HepG2 (cell line): ENCODE measurements around the gene SPACA9. TPM values are rescaled to one million over a fixed set of nuclear protein-coding genes. Genes with fewer than 3 reads are reported as not detected.

Experiments used
- AGO1 ChIP-seq: fragments of 200-400 bp; formaldehyde crosslinking; IDR thresholded peaks from 2 replicates; pipeline ENCODE4 v1.6.1; 2017; ENCODE audit warnings: mild to moderate bottlenecking, low read depth, low read length, moderate library complexity; ENCODE audit not compliant: poor library complexity, severe bottlenecking
- CSRNP2 ChIP-seq: sonication (generic); formaldehyde crosslinking; conservative IDR thresholded peaks from 2 replicates; pipeline ENCODE4 v1.8.0; 2022; ENCODE audit warnings: low read depth, missing genetic modification reagents
- NR2F2 ChIP-seq: IDR thresholded peaks from 2 replicates; pipeline ENCODE4 v1.6.1; 2012; ENCODE audit warnings: low read depth, inconsistent platforms, borderline replicate concordance
- PRPF4 ChIP-seq: fragments of 200-400 bp; formaldehyde crosslinking; IDR thresholded peaks from 2 replicates; pipeline ENCODE4 v1.6.1; 2016; ENCODE audit warnings: low read length, low read depth; ENCODE audit not compliant: poor library complexity, severe bottlenecking
- SNAPC4 ChIP-seq: sonication (generic); formaldehyde crosslinking; IDR thresholded peaks from 2 replicates; pipeline ENCODE4 v1.4.0; 2020; ENCODE audit warnings: mild to moderate bottlenecking, missing genetic modification reagents
- ZBTB37 ChIP-seq: sonication (generic); formaldehyde crosslinking; IDR thresholded peaks from 2 replicates; pipeline ENCODE4 v1.4.0; 2020; ENCODE audit warnings: mild to moderate bottlenecking, missing genetic modification reagents
- ZBTB38 ChIP-seq: sonication (generic); formaldehyde crosslinking; IDR thresholded peaks from 2 replicates; pipeline ENCODE4 v1.5.1; 2020; ENCODE audit warnings: mild to moderate bottlenecking, missing genetic modification reagents
- ZNF350 ChIP-seq: sonication (generic); formaldehyde crosslinking; IDR thresholded peaks from 2 replicates; pipeline ENCODE4 v1.4.0; 2020; ENCODE audit warnings: mild to moderate bottlenecking, low read depth, missing genetic modification reagents, borderline replicate concordance
- ZNF781 ChIP-seq: sonication (generic); formaldehyde crosslinking; IDR thresholded peaks from 2 replicates; pipeline ENCODE4 v1.5.1; 2020; ENCODE audit warnings: borderline replicate concordance, mild to moderate bottlenecking, missing genetic modification reagents; ENCODE audit errors: not compliant biosample characterization
- ZNF784 ChIP-seq: sonication (generic); formaldehyde crosslinking; IDR thresholded peaks from 2 replicates; pipeline ENCODE4 v1.5.1; 2020; ENCODE audit warnings: missing genetic modification reagents, mild to moderate bottlenecking, borderline replicate concordance
- polyA plus RNA-seq, 8 experiments: library from polyadenylated mRNA; depleted of rRNA in 3 of 8; stranded (reverse) in 7 of 8; unstranded in 1 of 8; fragments of >200 nt; fragmentation: Illumina TruSeq in 4 of 8; extraction: Trizol in 4 of 8; gene quantifications; 2 replicates each; pipeline versions ENCODE4 v1.2.1 to v1.2.3, GENCODE V29; 2011 to 2016; ENCODE audit warnings: low read depth in 4 of 8, missing spikeins in 1 of 8, mixed read lengths in 1 of 8; ENCODE audit not compliant: insufficient read depth in 1 of 8
- total RNA-seq, 5 experiments: library from RNA; depleted of rRNA; stranded (reverse); fragments of >200 nt; fragmentation: Illumina TruSeq; extraction: Trizol; gene quantifications; 2 replicates each; pipeline ENCODE4 v1.2.3, GENCODE V29; 2016; ENCODE audit warnings: low read depth in 1 of 5

SPACA9 gene
- total and polyA plus RNA-seq, 2 of the 13 experiments (the other 11 are each of a cell fraction or from before 2014, with no cell fraction given) = 0.15 to 0.38 TPM

- no peak for TF ChIP-seq ZBTB37 (CRISPR knock-in tag)
- TF ChIP-seq SNAPC4 (CRISPR knock-in tag) = no peak
- no peak for TF ChIP-seq ZNF784 (CRISPR knock-in tag)
- TF ChIP-seq AGO1 = no peak
- no peak for TF ChIP-seq PRPF4
- TF ChIP-seq ZBTB38 (CRISPR knock-in tag) = no peak
- TF ChIP-seq CSRNP2 (CRISPR knock-in tag) = no peak
- TF ChIP-seq ZNF350 = no peak
- no peak for TF ChIP-seq ZNF781 (CRISPR knock-in tag)
- no peak for TF ChIP-seq NR2F2
These were observed 8.8 kb downstream of the SPACA9 start (continued) for GRCh38 chr9:132887181-132888120.
